GF-D8 (cell line): Measurements from ENCODE around the gene DGKQ.
"Not testable (repeated sequence)": the region's sequence is repeated elsewhere in the genome, so short reads cannot be mapped to it uniquely, and the experiment has no call there.

Source experiments
- DNase-seq: peaks from one replicate; lab custom pipeline; 2025; lab: John Stamatoyannopoulos, UW

The DGKQ gene

GRCh38 chr4:950136-951020 is 23.0 kb downstream of the DGKQ start:
- no peak for DNase-seq

- no peak for DNase-seq
Measured at GRCh38 chr4:949656-950055, 23.7 kb downstream of the DGKQ start.

GRCh38 chr4:948936-949300 is 24.5 kb downstream of the DGKQ start:
- no peak for DNase-seq

GRCh38 chr4:948101-948935 is 25.1 kb downstream of the DGKQ start:
- DNase-seq, result no peak

- DNase-seq, result no peak
Measured at GRCh38 chr4:947491-947971, 25.8 kb downstream of the DGKQ start.

GRCh38 chr4:946517-947471 is 26.6 kb downstream of the DGKQ start:
- DNase-seq, result no peak

GRCh38 chr4:946103-946450 is 27.3 kb downstream of the DGKQ start:
- no peak for DNase-seq

- no peak for DNase-seq
Measured at GRCh38 chr4:945274-946102, 27.9 kb downstream of the DGKQ start.

GRCh38 chr4:939508-939907 is 33.9 kb downstream of the DGKQ start:
- DNase-seq, result not testable (repeated sequence)

- no peak for DNase-seq
Measured at GRCh38 chr4:932713-933070, 40.7 kb downstream of the DGKQ start.

- peak; percentile 78 for DNase-seq
Measured at GRCh38 chr4:931960-932712, 41.2 kb downstream of the DGKQ start, which contains the start of the genes GAK and TMEM175. GAK (minus strand) TSS chr4:932316; CDS start chr4:932187, 129 bp downstream. TMEM175 (plus strand) TSS chr4:932460; CDS start chr4:947740, 15,280 bp downstream.

- no peak for DNase-seq
Measured at GRCh38 chr4:931194-931959, 42.0 kb downstream of the DGKQ start.

- no peak for DNase-seq
Measured at GRCh38 chr4:930827-931193, 42.6 kb downstream of the DGKQ start.

- peak; percentile 81 for DNase-seq
Measured at GRCh38 chr4:930028-930551, 43.3 kb downstream of the DGKQ start.

GRCh38 chr4:929096-929765 is 44.1 kb downstream of the DGKQ start:
- DNase-seq, result no peak

- not testable (repeated sequence) for DNase-seq
Measured at GRCh38 chr4:927566-927965, 45.8 kb downstream of the DGKQ start.

GRCh38 chr4:926538-926937 is 46.8 kb downstream of the DGKQ start:
- DNase-seq, result no peak

- DNase-seq, result no peak
Measured at GRCh38 chr4:925771-926500, 47.4 kb downstream of the DGKQ start.
